ENCODE measurements around the gene FAM210A.

The FAM210A gene

GRCh38 chr18:13623871-13624270 lies 102.5 kb downstream of the FAM210A start:
- no peak for DNase-seq (ENCODE audit: low spot score)
- TF ChIP-seq, protein P1, sequence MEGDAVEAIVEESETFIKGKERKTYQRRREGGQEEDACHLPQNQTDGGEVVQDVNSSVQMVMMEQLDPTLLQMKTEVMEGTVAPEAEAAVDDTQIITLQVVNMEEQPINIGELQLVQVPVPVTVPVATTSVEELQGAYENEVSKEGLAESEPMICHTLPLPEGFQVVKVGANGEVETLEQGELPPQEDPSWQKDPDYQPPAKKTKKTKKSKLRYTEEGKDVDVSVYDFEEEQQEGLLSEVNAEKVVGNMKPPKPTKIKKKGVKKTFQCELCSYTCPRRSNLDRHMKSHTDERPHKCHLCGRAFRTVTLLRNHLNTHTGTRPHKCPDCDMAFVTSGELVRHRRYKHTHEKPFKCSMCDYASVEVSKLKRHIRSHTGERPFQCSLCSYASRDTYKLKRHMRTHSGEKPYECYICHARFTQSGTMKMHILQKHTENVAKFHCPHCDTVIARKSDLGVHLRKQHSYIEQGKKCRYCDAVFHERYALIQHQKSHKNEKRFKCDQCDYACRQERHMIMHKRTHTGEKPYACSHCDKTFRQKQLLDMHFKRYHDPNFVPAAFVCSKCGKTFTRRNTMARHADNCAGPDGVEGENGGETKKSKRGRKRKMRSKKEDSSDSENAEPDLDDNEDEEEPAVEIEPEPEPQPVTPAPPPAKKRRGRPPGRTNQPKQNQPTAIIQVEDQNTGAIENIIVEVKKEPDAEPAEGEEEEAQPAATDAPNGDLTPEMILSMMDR (IDR thresholded peaks at IDR 0.05; ENCODE audit: extremely low read depth, missing control alignments) = no peak

GRCh38 chr18:13623348-13623747 lies 103.0 kb downstream of the FAM210A start:
- TF ChIP-seq, protein P1 (IDR thresholded peaks at IDR 0.05; ENCODE audit: extremely low read depth, missing control alignments) = no peak
- no peak for DNase-seq (ENCODE audit: low spot score)

DNA sequence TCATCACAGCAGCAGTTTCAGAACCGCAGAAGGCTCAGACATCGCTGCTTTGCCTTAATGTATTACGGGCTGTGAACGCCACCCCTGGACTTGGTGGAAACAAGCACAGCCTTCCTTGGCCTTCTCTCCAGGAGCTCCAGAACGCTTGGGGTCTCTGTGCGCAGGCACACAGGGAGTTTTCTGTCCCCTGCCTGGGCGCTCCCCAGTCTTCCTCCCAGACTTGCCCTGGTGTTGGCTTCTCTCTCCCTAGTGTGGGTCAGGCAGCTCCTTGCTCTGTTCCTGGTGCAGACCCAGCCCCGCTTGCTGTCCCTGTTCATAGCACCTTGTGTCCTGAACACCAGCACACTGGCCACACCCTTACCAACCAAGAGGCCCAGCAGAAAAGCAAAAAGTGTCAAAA lies 103.6 kb downstream of the FAM210A start:
- TF ChIP-seq, protein P1 (IDR thresholded peaks at IDR 0.05; ENCODE audit: extremely low read depth, missing control alignments) = no peak

DNA sequence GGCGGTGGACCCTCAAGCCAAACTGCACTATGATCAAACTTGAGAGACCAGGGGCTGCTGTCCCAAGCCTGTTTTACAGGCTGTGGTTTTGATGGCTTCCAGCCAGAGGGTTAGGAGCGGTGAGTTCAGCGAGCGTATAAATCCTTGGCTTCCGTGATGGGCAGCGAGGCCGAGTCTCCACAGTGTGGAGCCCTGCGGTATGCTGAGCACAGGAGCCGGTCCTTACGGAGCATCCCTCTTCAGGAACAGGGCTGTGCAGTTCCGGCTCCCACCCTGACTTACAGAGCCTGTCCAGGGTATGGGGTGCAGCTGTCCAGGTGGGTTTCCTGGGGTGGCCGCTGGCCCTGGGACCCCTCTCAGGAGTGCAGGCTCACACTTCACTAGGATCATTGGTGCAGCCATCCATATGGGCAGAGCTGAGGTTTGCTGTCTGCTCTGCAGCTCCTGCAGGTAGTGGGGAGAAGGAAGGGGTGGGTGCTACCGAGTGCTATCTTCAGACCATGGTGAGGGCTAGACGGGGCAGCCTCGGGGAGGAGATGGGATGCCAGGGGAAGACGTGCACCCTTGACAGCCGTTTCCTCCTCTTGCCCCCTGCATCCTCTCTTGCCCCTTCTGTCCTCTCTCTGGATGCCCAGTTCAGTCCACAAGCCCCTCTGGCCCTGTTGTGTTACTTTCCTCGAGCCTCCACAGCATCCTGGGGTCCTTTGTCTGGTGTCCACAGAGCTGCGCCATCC lies 104.3 kb downstream of the FAM210A start:
- DNase-seq (ENCODE audit: low spot score) = no peak

More for the DNA sequence above, 103.6 kb downstream of the FAM210A start:
- DNase-seq (ENCODE audit: low spot score) = no peak

DNA sequence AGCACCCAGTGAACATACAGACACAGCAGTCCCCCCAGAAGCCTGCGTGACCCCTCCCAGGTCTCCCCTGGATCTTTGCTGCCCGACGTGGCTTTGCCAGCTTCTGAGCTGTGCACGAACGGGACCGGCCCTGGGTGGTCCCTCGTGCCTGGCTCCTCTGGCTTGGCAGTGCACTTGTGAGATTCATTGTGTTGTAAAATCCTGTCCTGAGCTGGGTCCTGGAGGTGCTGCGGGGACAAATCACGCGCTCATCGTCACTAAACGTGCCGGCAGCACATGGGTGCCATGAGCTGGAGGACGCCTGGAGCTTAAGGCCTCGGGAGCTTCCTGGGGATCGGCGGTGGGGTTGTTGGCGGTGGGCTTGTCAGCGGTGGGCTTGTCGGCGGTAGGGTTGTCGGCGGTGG lies 104.9 kb downstream of the FAM210A start:
- TF ChIP-seq, protein P1 (IDR thresholded peaks at IDR 0.05; ENCODE audit: extremely low read depth, missing control alignments) = no peak
- no peak for DNase-seq (ENCODE audit: low spot score)

More for the DNA sequence above, 104.3 kb downstream of the FAM210A start:
- TF ChIP-seq, protein P1 (IDR thresholded peaks at IDR 0.05; ENCODE audit: extremely low read depth, missing control alignments) = no peak

- DNase-seq (ENCODE audit: low spot score) = no peak
- TF ChIP-seq, protein P1 (IDR thresholded peaks at IDR 0.05; ENCODE audit: extremely low read depth, missing control alignments) = no peak
Observed at GRCh38 chr18:13620818-13621445, 105.4 kb downstream of the FAM210A start.

- TF ChIP-seq, protein P1 (IDR thresholded peaks at IDR 0.05; ENCODE audit: extremely low read depth, missing control alignments) = no peak
- no peak for DNase-seq (ENCODE audit: low spot score)
Observed at GRCh38 chr18:13620206-13620672, 106.1 kb downstream of the FAM210A start.
